Measurements from ENCODE around the gene TMA16.

The TMA16 gene

GRCh38 chr4:163515198-163515597 is 20.7 kb downstream of the TMA16 start:
- H3K4me3 ChIP-seq (ENCODE audit: low read depth, low read length): no peak overlapping the region
- TF ChIP-seq CTCF (IDR thresholded peaks at IDR 0.05; ENCODE audit: borderline replicate concordance, insufficient read depth, low read depth, low read length): no peak

GRCh38 chr4:163523791-163524365 is 29.4 kb downstream of the TMA16 start:
- TF ChIP-seq CTCF (IDR thresholded peaks at IDR 0.05; ENCODE audit: borderline replicate concordance, insufficient read depth, low read depth, low read length): no peak
- no peak overlapping the region for H3K4me3 ChIP-seq (ENCODE audit: low read depth, low read length)

GRCh38 chr4:163525982-163526381 is 31.5 kb downstream of the TMA16 start:
- TF ChIP-seq CTCF (IDR thresholded peaks at IDR 0.05; ENCODE audit: borderline replicate concordance, insufficient read depth, low read depth, low read length): no peak
- no peak overlapping the region for H3K4me3 ChIP-seq (ENCODE audit: low read depth, low read length)

GRCh38 chr4:163527172-163527571 is 32.7 kb downstream of the TMA16 start:
- H3K4me3 ChIP-seq (ENCODE audit: low read depth, low read length): no peak overlapping the region
- TF ChIP-seq CTCF (IDR thresholded peaks at IDR 0.05; ENCODE audit: borderline replicate concordance, insufficient read depth, low read depth, low read length): no peak

GRCh38 chr4:163528653-163529052 is 34.2 kb downstream of the TMA16 start:
- no peak overlapping the region for H3K4me3 ChIP-seq (ENCODE audit: low read depth, low read length)
- TF ChIP-seq CTCF (IDR thresholded peaks at IDR 0.05; ENCODE audit: borderline replicate concordance, insufficient read depth, low read depth, low read length): no peak

- TF ChIP-seq CTCF (IDR thresholded peaks at IDR 0.05; ENCODE audit: borderline replicate concordance, insufficient read depth, low read depth, low read length): no peak
- no peak overlapping the region for H3K4me3 ChIP-seq (ENCODE audit: low read depth, low read length)
Observed at GRCh38 chr4:163534056-163534455, 39.6 kb downstream of the TMA16 start.

- TF ChIP-seq CTCF (IDR thresholded peaks at IDR 0.05; ENCODE audit: borderline replicate concordance, insufficient read depth, low read depth, low read length): peak; percentile 10; the same call in 1 of the 2 replicates
- no peak overlapping the region for H3K4me3 ChIP-seq (ENCODE audit: low read depth, low read length)
Observed at GRCh38 chr4:163535657-163536056, 41.2 kb downstream of the TMA16 start.

All from GM12875 (cell line).